ENCODE results near the gene C21orf91.

The C21orf91 gene

DNA sequence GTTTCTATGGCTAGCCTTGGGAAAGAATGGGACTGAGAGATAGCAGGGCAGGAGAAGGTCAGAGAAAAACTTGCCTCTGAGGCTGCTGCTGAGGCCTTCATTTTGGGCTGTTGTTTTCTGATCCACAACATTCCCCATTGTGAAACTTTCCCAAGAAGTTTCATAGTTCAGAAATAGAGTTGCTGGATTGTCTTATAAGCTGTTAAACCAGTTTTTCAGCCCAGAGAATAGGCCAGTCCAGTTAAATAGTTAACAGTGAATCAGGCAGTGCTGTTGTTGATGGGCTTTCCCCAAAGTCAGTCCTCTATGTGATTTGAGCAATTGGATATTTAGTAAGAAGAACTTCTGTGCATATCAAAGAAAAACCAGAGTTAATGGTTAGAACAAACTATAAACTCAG lies 77.0 kb downstream of the C21orf91 start:
- DNase-seq (ENCODE audit: low read depth): no peak
- TF ChIP-seq, protein P1, sequence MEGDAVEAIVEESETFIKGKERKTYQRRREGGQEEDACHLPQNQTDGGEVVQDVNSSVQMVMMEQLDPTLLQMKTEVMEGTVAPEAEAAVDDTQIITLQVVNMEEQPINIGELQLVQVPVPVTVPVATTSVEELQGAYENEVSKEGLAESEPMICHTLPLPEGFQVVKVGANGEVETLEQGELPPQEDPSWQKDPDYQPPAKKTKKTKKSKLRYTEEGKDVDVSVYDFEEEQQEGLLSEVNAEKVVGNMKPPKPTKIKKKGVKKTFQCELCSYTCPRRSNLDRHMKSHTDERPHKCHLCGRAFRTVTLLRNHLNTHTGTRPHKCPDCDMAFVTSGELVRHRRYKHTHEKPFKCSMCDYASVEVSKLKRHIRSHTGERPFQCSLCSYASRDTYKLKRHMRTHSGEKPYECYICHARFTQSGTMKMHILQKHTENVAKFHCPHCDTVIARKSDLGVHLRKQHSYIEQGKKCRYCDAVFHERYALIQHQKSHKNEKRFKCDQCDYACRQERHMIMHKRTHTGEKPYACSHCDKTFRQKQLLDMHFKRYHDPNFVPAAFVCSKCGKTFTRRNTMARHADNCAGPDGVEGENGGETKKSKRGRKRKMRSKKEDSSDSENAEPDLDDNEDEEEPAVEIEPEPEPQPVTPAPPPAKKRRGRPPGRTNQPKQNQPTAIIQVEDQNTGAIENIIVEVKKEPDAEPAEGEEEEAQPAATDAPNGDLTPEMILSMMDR (conservative IDR thresholded peaks at IDR 0.05; ENCODE audit: low read depth, low read length): no peak

More for the DNA sequence above, 77.0 kb downstream of the C21orf91 start:
- no peak overlapping the region for H3K4me3 ChIP-seq (ENCODE audit: low read length)
